Mesothelial cell of epicardium (in vitro differentiated cells): ENCODE results near the gene LIMS2. TPM values are rescaled to one million over a fixed set of nuclear protein-coding genes. Genes with fewer than 3 reads are reported as not detected.
A peak's percentile ranks its signal among the peaks of the same experiment; 100 is the strongest.

Source experiments
- DNase-seq, 2 experiments: peaks; one replicate each; pipeline ENCODE4 v3.0.0; 2021; ENCODE audit warnings: low spot score in 2 of 2; ENCODE audit not compliant: unreplicated experiment in 2 of 2
- H3K27ac Mint-ChIP-seq: 2 replicates; pipeline ENCODE4 v1.8.0; 2021; ENCODE audit warnings: mixed read lengths
- H3K27me3 Mint-ChIP-seq: 2 replicates; pipeline ENCODE4 v1.8.0; 2021; ENCODE audit warnings: low read depth, mixed read lengths
- H3K36me3 Mint-ChIP-seq: 2 replicates; pipeline ENCODE4 v1.8.0; 2021; ENCODE audit warnings: mixed read lengths
- H3K4me1 Mint-ChIP-seq: 2 replicates; pipeline ENCODE4 v1.8.0; 2021; ENCODE audit warnings: mixed read lengths
- H3K4me3 Mint-ChIP-seq: 2 replicates; pipeline ENCODE4 v1.8.0; 2021; ENCODE audit warnings: mild to moderate bottlenecking, moderate library complexity, mixed read lengths
- H3K9me3 Mint-ChIP-seq: 2 replicates; pipeline ENCODE4 v1.8.0; 2021; ENCODE audit warnings: mixed read lengths
- total RNA-seq: library from RNA; stranded (reverse); gene quantifications from 3 replicates; pipeline ENCODE4 v1.2.1, GENCODE V29; 2021
- TF ChIP-seq, protein P1 (sequence below): fragments of 200-600 bp; sonication (generic); IDR thresholded peaks from one replicate; pipeline ENCODE4 v1.5.0; 2021; ENCODE audit warnings: antibody characterized with exemption; ENCODE audit not compliant: unreplicated experiment

The LIMS2 gene
- total RNA-seq, 1 donor from 2014 or later: 11.9 TPM

DNA sequence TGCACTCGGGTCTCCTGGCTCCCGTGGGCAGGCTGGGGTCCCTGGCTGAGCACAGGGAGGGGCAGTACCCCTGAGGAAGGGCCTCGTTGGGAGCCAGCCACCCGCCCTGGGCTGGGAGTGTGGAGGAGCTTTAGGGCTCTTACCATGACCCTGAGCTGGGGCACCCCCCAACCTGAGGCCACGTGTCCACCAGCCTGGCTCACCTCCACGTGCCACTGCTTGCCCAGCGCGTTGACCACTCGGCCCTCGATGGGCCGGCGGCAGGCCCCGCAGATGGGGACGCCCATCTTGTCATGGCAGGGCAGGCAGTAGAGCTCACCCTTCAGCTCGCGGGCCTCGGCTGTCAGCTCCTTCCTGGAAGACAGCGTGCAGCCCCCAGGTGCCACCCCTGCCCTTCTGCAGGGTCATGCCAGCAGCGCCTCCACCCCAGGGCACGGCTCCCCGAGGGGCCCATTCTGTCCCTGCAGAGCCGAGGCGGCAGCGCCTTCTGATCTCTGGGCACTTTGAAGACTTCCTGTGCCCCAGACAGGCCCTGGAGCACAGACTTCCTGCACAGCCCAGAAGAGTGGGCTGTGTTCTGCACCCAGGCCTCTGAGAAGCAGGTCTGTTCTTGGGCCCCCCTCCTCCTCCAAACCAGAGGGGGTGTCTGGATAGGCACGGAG, 33.4 kb downstream of the LIMS2 start:
- no peaks in the 10 kb centered on the region for H3K9me3 Mint-ChIP-seq
- H3K27ac Mint-ChIP-seq: no peak overlapping the region
- no peak for DNase-seq
- H3K4me1 Mint-ChIP-seq: peaks cover 7% of the 10 kb centered on the region
- H3K36me3 Mint-ChIP-seq: no peaks in the 10 kb centered on the region
- TF ChIP-seq, protein P1, sequence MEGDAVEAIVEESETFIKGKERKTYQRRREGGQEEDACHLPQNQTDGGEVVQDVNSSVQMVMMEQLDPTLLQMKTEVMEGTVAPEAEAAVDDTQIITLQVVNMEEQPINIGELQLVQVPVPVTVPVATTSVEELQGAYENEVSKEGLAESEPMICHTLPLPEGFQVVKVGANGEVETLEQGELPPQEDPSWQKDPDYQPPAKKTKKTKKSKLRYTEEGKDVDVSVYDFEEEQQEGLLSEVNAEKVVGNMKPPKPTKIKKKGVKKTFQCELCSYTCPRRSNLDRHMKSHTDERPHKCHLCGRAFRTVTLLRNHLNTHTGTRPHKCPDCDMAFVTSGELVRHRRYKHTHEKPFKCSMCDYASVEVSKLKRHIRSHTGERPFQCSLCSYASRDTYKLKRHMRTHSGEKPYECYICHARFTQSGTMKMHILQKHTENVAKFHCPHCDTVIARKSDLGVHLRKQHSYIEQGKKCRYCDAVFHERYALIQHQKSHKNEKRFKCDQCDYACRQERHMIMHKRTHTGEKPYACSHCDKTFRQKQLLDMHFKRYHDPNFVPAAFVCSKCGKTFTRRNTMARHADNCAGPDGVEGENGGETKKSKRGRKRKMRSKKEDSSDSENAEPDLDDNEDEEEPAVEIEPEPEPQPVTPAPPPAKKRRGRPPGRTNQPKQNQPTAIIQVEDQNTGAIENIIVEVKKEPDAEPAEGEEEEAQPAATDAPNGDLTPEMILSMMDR: no peak
- H3K27me3 Mint-ChIP-seq: no peaks in the 10 kb centered on the region
- no peak overlapping the region for H3K4me3 Mint-ChIP-seq

DNA sequence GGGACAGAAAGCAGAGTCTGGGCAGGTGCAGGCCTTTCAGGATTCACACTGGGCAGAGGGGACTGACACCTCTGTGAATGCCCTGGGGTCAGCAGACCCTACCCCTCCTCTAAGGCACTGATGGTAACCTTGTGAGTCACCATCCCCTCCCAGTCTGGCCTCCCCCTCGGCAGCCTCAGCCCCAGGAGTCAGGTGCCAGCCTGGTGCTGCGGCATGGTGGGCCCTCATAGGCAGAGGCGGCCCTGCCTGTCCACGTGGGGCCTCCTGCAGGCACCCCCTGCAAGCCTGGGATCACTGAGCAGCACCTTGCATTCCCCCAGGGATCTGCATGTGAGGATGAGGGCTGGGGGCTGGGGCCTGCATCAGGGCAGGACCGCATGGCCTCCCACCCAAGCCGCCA, 34.2 kb downstream of the LIMS2 start:
- no peak for DNase-seq
- H3K27ac Mint-ChIP-seq: no peak overlapping the region
- no peak overlapping the region for H3K4me3 Mint-ChIP-seq
- H3K27me3 Mint-ChIP-seq: no peaks in the 10 kb centered on the region
- no peaks in the 10 kb centered on the region for H3K36me3 Mint-ChIP-seq
- peaks cover 7% of the 10 kb centered on the region for H3K4me1 Mint-ChIP-seq
- TF ChIP-seq, protein P1: no peak
- H3K9me3 Mint-ChIP-seq: no peaks in the 10 kb centered on the region

DNA sequence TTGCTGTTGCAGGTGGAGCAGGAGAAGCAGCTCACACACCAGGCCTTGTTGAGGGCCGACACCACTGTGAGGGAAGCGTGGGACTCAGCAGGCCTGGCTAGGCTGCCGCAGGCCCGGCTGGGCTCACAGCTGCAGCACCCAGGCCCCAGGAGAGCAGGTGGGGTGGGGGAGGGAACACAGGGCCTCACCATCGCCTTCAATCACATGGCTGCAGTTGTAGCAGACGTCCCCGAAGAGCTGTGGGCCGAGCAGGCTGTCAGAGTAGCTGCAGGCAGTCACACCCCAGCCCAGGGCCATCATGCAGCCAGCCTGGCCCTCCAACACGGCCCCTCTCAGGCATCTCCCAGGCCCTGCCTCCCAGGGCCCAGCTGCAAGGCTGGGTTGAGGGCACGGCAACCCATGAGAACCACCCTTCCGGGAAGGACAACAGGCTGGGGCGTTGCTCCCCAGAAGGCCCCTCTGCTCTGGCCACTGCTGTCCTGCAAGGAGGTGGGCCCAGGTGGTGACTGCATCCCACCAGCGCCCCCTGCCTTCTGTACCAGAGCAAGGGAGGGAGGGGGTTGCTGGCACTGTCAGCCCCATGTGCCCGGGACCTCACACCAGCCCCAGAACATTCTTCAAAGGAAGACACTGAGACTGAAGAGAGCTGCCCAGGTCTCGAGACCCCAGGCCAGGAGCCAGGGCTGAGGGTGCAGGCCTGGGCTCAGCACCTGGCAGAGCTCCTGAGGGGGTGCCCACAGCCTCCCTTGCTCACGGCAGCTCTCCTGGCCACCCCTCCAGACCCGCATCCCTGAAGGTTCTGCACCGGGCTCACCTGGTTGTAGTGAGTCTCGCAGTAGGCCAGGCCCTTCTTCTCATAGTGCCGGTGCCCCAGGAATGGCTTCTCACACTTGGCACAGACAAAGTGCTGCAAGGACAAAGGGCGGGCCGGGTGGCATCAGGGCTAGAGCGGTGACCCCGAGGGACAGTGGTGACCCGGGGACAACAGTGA, 35.0 kb downstream of the LIMS2 start:
- TF ChIP-seq, protein P1: no peak
- Mint-ChIP-seq H3K4me1 (peaks cover 7% of the 10 kb centered on the region), H3K27me3 (no peaks in the 10 kb centered on the region), H3K4me3 (no peak overlapping the region), H3K9me3 (no peaks in the 10 kb centered on the region), H3K27ac (no peak overlapping the region), H3K36me3 (no peaks in the 10 kb centered on the region)
- no peak for DNase-seq

DNA sequence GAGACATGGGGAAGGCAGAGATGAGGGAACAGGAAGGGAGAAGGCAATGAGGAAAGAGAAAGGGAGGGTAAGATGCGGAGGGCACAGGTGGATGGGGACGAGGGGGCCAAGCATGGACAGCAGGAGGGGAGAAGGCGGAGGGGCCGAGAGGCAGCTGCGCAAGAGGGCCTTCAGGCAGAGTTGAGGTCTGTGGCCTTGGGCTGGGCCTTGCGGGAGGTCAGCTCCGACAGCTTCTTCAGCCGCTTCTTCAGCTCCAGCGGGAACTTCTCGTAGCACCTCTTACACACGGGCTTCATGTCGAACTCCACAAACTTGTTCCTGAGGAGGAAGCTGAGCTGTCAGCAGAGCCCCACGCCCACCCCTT, 36.2 kb downstream of the LIMS2 start:
- TF ChIP-seq, protein P1: no peak
- Mint-ChIP-seq H3K36me3 (no peaks in the 10 kb centered on the region), H3K27me3 (no peaks in the 10 kb centered on the region), H3K4me3 (no peak overlapping the region), H3K27ac (peak overlapping the region; percentile 72), H3K9me3 (no peaks in the 10 kb centered on the region), H3K4me1 (peaks cover 7% of the 10 kb centered on the region)
- DNase-seq: no peak

DNA sequence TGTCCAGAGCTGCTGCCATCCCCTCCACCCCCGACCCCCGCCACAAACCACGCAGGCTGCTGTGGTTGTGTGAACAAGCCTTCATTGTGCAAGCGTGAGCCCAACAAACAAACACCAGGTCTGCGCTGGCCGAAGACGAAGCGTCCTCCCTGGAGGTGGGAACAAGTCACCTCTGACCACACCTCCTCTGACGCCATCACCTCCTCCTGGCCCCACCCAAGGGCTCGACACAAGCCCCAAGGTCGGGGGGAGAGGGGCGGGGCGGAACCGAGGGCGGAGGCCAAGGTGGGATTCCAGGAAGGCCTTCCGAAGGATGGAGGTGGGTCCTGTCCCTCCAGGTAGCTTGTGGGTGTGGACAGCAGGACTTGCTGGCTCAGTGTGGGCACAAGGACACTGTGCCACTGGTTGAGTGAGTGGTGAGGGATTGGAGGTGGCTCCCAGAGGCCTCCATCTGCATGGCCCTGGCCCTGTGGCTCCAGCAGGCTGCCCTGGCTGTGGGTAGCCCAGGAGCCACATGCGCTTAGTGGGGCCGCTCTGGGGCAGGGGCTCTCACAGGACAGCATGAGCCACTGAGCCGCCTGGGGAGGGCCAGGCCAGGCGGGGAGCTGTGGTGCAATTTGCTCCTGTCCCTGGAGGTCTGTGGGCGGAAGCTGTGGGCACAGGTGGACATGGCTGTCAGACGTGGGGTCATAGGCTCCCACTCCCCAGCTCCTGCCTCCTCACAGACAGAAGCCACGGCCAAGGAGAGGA, 36.8 kb downstream of the LIMS2 start:
- peak overlapping the region; percentile 90 for H3K27ac Mint-ChIP-seq
- no peak for DNase-seq

More for the DNA sequence above, 36.8 kb downstream of the LIMS2 start:
- H3K4me3 Mint-ChIP-seq: no peak overlapping the region
- no peaks in the 10 kb centered on the region for H3K36me3 Mint-ChIP-seq
- TF ChIP-seq, protein P1: no peak
- peaks cover 7% of the 10 kb centered on the region for H3K4me1 Mint-ChIP-seq
- H3K9me3 Mint-ChIP-seq: no peaks in the 10 kb centered on the region
- no peaks in the 10 kb centered on the region for H3K27me3 Mint-ChIP-seq
